ENCODE data around the gene GNPTG.
"Not testable (repeated sequence)": the region's sequence is repeated elsewhere in the genome, so short reads cannot be mapped to it uniquely, and the experiment has no call there.

GNPTG gene

DNA sequence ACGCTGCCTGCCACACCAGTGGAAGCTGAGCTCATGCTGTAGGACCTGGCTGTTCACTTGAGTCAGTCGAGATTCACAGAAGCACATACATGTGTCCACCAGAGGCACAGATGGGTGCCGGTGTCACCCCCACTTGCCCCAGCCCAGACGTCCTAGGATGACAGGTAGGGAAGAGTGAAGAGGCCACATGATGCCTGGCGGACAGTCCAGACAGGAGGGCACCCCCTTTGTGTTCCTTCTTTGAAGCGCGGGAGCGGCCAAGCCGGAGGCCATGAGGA lies 33.5 kb upstream of the GNPTG start:
- DNase-seq (ENCODE audit: low read depth in 2 of 3, low spot score in 2 of 3): no peak

DNA sequence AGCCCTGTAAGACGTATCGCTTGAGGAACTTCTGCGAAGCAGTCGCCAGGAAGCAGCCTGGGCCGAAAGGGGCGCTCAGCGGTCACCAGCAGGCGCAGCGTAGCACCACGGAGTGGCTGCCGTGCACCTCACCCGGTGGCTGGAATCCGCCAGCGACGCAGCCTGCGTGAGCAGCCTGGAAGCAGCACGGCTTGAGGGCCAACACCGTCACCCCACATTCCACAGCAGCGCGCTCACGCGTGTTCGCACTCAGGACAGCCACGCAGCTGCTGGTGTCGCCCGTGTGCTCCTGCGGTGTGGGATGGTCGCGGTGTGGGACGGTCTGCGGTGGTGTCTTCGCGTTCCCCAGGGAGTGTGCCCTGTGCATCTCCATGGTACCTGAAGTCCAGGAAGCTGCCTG lies 32.7 kb upstream of the GNPTG start:
- DNase-seq (ENCODE audit: low read depth in 2 of 3, low spot score in 2 of 3): no peak

DNA sequence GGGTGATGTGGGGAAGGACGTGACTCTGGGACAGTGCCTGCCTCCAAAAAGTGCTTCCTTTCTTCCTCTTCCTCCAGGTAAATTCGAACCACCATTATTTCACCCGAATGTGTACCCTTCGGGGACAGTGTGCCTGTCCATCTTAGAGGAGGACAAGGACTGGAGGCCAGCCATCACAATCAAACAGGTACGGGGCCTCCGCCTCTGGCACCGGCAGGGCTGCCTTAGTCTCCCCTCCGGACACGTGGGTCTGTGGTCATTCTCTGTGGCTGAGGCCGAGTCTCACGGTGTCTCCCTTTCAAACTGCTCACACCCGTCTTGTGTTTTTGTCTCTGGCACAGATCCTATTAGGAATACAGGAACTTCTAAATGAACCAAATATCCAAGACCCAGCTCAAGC lies 31.6 kb upstream of the GNPTG start:
- DNase-seq (ENCODE audit: low read depth in 2 of 3, low spot score in 2 of 3): no peak

DNA sequence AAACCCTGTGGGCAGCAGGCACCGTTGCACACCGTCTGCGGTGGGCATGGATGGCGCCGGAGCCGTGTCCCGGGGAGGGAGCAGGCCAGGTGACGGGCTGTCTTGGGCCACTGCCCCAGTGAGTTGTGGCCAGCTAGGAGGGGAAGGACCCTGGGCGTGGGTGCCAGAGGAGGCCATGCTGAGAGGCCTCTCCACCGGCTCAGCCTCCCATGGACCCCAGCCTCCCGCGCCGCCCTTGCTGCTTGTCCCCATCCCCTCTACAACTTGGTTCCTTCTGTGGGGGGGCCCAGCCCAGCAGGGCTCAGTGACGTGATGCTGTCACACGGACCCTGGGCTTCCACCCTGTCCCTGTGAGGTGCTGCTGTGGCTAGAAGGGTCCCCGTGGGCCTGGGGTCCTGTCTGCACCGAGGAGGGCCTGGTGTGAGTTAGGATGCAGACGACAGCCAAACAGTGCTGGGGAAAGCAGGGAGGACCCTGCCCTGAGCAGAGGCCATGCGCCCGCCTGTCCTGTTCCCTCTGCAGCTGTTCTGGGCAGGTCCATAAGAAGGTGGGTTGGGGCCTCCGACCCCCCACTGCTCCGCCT lies 31.0 kb upstream of the GNPTG start:
- DNase-seq (ENCODE audit: low read depth in 2 of 3, low spot score in 2 of 3): no peak

DNA sequence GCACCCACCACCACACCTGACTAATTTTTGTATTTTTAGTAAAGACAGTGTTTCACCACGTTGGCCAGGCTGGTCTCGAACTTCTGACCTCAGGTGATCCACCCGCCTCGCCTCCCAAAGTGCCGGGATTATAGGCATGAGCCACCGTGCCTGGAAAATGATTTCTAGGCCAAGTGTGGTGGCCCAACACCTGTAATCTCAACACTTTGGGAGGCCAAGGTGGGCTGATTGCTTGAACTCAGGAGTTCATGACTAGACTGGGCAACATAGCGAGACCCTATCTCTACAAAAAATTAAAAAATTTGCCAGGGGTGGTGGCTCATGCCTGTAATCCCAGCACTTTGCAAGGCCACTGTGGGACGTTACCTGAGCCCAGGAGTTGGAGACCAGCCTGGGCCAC lies 29.3 kb upstream of the GNPTG start:
- no peak for DNase-seq (ENCODE audit: low read depth in 2 of 3, low spot score in 2 of 3)

DNA sequence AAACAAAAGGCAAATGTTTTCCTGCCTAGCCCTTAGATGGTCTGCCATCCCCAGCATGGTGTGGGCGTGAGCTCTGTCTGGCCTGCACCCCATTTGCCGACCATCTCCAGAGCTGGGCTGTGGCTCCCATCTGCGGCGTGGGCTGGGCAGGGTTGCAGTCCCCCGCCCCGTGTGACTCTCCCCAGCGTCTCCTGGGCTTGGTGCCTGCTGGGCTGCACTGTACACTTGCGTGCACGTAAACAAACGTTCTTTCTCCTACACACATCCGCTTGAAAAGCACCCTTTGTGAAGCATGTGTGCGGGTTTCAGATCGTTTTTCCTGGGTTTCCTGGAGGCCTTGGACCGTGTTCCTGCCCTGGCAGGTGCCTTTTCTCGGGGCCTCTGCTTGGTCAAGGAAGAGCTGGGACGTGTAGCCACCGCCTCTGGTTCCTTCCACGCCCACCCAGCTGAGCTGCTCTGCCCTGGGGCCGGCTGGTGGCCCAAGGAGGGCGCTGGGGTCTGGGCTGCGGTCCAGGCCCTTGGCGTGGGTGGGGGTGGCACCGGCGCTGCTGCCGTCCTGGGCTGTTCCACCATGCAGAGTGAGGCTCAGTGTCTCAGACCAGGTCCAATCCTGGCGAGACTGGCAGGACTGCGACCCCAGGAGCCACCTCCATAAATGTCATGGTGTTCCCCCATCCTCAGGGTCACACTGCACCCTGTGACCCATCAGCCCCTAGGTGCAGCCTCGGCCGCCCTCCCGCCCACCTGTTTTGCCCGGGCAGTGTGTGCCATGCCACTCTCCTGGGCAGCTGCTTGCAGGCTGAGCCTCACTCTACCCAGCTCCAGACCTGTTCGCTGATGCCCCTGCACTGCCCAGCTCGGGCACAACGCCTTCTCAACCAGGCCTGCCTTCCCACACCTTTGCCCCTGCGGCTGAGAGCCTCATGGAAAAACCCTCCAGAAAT lies 28.2 kb upstream of the GNPTG start:
- DNase-seq (ENCODE audit: low read depth in 2 of 3, low spot score in 2 of 3): no peak

DNA sequence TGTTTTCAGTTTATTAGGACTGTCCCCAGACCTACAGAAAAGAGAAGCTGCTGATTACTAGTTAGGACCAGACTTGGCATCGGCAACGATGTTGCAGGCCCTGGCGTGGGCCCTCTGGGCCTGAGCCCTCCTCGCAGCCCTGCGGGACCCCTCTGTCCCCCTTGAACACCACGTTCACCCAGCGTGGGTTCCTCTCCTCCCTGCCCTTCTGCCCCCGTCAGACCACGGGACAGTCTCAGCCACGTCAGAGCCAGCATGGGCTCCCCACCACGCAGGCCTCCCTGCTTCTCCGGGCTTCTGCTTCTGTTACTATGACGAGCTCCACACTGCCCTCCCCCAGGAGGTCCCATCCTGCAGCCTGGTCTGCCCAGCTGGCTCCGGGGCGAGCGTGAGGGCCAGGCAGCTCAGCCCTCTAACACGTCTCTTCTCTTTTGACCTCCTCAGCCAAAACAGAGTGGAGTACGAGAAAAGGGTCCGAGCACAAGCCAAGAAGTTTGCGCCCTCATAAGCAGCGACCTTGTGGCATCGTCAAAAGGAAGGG lies 27.4 kb upstream of the GNPTG start:
- no peak for DNase-seq (ENCODE audit: low read depth in 2 of 3, low spot score in 2 of 3)

DNA sequence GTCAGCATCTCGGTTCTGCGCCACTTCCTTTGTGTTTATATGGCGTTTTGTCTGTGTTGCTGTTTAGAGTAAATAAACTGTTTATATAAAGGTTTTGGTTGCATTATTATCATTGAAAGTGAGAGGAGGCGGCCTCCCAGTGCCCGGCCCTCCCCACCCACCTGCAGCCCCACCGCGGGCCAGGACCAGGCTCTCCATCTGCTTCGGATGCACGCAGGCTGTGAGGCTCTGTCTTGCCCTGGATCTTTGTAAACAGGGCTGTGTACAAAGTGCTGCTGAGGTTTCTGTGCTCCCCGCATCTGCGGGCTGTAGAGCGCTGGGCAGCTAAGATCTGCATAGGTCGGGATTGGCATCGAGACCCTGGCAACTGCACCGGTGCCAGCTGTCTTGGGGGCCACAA lies 26.5 kb upstream of the GNPTG start:
- no peak for DNase-seq (ENCODE audit: low read depth in 2 of 3, low spot score in 2 of 3)

DNA sequence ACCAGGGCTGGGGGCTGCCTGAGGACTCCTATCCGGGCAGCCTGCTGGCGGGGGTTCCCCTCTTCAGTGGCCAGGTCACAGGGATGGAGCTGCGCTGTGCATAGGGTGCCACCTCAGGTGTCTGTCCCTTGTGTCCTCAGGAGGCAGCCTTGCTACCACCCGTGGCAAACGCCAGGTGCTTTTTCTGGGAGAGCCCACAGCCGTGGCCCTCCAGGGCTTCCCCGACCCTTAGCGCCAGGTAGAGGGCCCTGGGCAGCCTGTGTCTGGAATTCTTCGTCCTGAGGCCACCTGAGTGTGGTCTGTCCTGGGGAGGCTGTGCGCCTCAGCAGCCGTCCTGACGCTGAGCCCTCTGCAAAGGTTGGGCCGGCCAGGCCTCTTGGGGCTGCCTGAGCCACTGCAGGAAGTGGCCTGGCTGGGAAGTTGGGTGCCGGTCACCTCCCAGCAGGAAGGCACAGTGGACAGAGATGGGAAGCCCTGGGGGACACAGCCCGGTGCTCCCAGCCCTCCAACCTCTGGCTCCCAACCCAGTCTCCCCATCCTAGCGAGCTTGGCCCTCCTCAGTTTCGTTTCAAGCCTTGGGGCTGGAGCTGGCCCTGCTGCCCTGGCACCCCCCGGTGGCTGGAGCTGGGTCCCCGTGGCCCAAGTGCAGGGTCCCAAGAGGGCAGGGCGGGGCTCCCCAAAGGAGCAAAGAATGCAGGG lies 25.9 kb upstream of the GNPTG start:
- DNase-seq (ENCODE audit: low read depth in 2 of 3, low spot score in 2 of 3): no peak

DNA sequence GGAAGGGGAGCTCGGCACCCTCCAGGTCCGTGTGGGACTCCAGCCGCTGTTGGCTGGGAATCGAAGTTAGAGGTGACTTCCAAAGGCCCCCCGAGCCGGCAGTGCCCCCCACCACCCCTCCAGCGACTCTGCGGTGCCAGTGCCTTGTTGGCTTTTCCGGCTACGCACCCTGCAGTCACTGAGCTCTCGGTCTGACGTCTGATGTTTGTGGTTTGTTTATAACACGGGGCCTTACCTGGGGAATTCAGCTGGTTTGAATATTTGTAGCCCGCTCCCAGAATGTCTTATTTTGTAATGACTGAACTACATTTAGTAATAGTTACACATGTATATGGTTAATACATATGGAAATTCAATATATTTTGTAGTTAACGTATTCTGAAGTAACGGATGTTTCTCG lies 25.3 kb upstream of the GNPTG start:
- DNase-seq (ENCODE audit: low read depth in 2 of 3, low spot score in 2 of 3): no peak

DNA sequence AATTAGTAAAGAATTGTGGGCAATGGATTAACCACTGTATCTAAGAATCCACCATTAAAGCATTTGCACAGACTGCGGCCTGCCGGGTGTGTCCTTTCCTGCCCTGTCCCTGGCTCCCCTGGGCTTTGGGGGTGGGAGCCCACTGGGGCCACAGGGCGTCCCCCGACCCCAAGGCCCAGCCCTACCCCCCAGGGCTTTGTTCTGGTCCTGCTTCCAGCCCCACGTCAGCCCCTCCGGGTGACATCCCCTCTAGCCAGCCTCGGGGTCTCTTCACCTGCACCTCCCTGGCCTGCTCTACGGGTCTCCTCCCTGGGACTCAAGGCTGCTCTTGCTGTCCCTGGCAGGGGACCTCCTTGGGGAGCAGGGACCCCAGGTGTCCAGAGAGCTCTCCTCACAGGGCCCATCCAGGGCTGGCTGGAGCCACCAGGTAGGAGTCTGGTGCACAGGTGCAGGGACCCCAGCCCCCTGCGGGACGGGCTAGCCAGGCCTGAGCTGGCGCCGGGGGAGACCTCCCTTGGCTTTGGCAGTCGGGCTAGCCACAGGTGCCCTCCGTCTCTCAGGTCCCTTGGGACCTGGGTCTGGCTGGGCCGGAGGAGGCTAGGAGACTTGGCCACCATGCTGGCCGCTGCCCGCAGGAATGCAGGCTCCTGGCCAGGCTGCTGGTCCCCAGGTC lies 24.6 kb upstream of the GNPTG start:
- no peak for DNase-seq (ENCODE audit: low read depth in 2 of 3, low spot score in 2 of 3)

DNA sequence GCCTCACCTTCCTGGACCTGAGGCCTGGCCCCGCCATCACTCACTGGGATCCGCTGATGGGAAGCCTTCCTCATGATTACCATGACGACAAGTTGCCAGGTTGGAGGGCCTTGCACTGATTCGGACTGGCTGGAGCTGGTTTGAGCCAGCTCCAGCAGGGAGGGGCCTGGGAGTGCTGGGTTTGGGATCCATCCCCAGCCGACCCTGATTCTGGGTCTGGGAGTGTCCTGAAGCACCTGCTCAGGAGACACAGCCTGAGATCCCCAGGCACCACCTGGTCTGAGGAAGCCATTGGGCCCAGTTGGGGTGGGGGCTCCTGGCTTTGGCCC lies 24.1 kb upstream of the GNPTG start:
- no peak for DNase-seq (ENCODE audit: low read depth in 2 of 3, low spot score in 2 of 3)

DNA sequence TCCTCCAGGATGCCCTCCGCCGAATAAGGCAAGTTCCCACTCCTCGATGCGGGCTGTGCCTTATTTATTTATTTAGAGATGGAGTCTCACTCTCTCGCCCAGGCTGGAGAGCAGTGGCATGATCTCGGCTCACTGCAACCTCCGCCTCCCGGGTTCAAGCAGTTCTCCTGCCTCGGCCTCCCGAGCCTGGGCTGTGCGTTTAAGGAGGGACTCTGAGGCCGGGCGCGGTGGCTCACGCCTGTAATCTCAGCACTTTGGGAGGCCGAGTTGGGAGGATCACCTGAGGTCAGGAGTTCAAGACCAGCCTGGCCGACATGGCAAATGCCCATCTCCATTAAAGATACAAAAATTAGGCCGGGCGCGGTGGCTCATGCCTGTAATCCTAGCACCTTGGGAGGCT lies 23.6 kb upstream of the GNPTG start:
- not testable (repeated sequence) for DNase-seq (ENCODE audit: low read depth in 2 of 3, low spot score in 2 of 3)

DNA sequence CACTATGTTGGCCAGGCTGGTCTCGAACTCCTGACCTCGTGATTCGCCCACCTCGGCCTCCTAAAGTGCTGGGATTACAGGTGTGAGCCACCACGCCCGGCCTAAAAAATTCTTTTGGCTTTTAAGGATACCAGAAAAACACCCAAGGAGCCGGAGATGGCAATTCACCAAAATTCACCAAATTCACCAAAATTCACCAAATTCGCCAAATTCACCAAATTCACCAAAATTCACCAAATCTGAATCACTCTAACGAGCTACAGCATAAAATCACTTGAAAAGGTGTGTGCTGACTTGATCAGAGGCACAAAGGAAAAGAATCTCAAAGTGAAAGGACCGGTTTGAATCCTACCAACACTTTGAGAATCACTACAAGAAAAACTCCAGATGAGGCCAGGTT lies 22.8 kb upstream of the GNPTG start:
- DNase-seq (ENCODE audit: low read depth in 2 of 3, low spot score in 2 of 3): not testable (repeated sequence)

DNA sequence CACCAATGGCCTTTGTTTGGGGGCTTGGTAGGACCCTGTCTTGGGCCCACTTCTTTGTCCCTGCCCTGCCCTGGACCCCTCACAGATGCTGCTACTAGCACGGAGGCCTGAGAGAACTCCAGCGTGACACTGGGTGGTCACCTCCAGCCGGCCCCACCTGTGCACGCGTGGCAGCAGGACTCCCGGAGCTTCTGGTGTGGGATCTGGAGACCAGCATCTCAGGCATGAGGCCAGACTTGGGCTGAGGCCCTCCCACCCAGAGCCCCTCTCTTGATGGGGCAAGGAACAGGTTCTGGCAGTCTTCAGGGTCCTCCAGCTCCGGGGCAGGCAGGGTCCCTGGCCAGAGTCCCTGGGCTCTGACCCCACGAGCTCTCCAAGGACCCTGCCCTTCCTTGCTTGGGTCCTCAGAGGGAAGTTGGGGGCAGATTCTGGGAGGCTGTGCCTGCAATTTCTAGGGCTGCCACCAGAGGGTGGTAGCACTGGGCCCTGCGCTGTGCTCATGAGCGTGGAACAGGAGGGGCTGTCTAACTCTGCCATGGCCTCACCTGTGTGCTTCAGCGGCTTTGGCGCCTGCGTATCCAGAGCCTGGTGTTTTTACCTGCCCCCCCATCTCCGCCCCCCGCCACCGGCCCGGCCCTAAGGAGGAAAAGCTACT lies 21.3 kb upstream of the GNPTG start:
- DNase-seq (ENCODE audit: low read depth in 2 of 3, low spot score in 2 of 3): no peak

DNA sequence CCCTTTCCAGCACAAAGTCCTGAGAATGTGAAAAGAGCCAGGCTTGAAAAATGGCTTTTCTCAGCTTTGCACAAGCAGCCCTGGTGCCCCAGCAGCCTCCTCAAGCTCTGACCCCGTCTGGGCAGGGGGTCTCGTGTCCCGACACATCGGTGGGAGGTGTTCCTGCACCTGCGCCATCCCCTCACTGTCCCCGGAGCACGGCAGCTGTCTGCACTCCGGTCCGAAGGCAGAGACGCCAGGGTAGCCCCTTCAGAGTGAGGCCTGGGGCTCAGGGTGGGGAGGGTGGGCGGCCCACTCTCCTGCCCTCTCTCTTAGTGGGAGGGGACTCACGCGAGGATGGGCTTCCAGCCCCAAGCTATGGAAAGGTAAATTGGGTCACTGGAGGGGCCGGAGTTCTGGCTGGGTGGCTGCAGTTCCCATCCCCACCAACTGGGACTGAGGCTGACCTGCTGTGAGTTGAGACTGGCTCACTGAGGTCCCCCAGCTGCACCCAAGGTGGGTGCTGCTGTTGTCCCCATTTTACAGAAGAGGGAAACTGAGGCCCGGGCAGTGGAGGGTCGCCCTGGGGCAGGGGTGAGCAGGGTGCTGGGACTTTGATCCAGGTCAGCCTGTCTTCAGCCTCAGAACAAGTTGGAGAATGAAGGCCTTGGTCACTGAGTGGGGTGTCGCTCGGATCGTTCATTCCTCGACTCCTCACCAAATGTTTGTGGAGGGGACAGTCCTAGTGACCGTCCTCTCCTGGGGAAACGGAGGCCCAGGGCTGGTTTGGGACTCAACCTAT lies 20.6 kb upstream of the GNPTG start:
- no peak for DNase-seq (ENCODE audit: low read depth in 2 of 3, low spot score in 2 of 3)

DNA sequence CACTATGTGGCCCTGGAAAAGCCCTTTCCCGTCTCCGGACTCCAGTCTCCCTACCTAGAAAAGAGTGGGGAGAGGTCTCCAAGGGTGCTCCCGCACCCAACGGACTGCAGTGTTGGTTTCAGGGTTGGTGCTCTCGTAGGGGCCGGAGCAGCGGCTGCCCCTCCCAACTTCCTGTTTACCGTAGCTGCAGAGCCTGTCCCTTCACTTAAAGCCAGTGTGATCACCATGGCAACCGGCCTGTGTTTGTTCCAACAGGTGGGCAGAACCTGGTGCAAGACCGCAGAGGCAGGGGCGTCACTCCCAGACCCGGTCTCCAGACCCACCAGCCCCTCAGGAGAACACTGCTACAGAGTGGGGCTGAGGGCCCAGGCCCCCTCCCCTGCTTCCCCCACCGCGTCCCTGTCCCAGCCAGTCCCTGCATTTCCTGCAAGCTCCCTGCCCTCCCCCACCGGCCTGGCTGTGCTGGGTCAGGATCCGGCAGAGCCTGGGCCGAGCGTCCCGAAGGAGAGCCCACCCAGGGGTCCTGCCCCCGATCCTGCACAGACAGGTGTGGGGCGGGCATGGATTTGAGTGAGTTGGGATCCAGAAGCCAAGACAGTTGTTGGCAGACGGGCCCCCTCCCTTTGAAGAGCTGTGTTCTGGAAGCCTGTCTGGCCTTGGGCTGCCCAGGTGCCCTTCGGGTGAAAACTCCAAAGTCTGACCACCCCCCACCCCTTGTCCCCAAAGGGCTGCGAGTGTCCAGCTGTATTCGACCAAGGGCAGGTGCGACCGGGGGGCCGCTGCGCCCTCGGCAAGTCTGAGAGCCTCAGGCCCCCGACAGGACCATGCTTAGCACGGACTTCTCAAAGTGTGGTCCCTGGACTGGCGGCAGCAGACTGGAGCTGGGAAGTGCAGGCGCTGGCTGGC lies 19.8 kb upstream of the GNPTG start:
- no peak for DNase-seq (ENCODE audit: low read depth in 2 of 3, low spot score in 2 of 3)

DNA sequence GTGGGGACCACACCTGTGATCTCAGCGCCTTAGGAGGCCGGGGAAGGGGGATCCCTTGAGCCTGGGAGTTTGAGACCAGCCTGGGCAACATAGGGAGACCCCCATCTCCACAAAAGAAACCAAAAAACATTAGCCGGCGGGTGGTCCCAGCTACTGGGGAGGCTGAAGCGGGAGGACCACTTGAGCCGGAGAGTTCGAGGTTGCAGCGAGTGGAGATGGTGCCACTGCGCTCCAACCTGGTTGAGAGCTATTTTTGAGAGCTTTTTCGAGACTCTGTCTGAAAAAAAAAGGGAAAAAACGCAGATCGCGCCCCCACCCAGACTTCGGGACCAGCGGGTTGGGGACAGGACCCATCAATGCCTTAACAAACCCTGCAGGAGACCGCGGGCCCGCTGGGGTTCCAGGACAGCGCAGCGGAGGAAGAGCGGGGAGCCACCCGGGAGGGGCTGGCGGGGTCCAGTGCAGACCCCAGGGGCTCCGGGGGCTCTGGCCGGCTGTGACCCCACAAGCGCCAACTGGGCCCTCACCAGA lies 19.0 kb upstream of the GNPTG start:
- no peak for DNase-seq (ENCODE audit: low read depth in 2 of 3, low spot score in 2 of 3)

DNA sequence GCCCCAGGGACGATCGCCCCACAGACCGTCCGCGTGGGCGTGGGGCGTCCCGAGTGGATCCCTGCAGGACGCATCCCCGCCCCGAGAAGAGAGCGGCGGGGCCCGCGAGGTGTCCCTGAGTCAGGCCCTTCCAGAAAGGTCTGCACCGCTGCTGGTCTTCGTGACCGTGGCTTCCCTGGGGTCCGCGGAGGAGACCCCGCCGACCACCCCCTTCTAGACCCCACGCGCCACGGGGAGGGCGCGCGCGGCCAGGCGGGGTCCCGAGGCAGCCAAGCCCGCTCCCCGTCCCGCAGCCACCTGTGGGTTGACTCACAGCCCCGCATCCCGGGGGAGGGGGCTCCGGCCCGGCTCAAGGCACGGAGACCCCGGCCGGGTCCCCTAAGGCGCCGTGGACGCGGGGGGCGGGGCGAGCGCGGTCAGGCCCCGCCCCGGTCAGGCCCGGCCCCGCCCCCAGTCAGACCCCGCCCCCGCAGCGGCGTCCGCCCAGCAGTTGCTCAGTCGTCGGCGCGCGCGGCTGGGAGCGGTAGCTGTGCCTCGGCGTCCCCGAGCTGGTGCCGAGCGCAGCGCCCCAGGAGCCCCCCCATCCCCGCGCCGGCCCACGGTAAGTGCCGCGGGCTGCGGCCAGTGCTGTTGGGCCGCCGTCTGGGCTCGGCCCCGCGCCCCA lies 18.4 kb upstream of the GNPTG start, which contains the start of gene BAIAP3:
BAIAP3 (plus strand) TSS at position 497 of the 664 bp plus-strand sequence. CDS start 4,905 bp downstream, outside the sequence.
- DNase-seq (ENCODE audit: low read depth in 2 of 3, low spot score in 2 of 3): no peak
